HUDEP-2 (cell line): Measurements from ENCODE around the gene CCRL2.
A peak's percentile ranks its signal among the peaks of the same experiment; 100 is the strongest.

Experiments used
- DNase-seq, 76 experiments: peaks; one replicate each; lab custom pipeline; 2025; ENCODE audit not compliant: unreplicated experiment in 76 of 76; lab: John Stamatoyannopoulos, UW

CCRL2 gene

GRCh38 chr3:46406788-46407611 lies at the start of gene CCRL2, which contains the start of gene CCR5AS:
CCRL2 (plus strand) TSS chr3:46407259; CDS start chr3:46408080, 821 bp downstream.
CCR5AS (minus strand) TSS chr3:46407066.
- DNase-seq, result peak in 75 of 76 experiments; percentile 27 to 92 (median 81)

GRCh38 chr3:46358466-46358865 lies 48.6 kb upstream of the CCRL2 start:
- DNase-seq, result no peak

- DNase-seq, result no peak
Measured at GRCh38 chr3:46359733-46360493, 47.1 kb upstream of the CCRL2 start.

- no peak for DNase-seq
Measured at GRCh38 chr3:46360907-46361306, 46.2 kb upstream of the CCRL2 start.

- DNase-seq, result no peak
Measured at GRCh38 chr3:46361408-46362283, 45.4 kb upstream of the CCRL2 start.

GRCh38 chr3:46365041-46365440 lies 42.0 kb upstream of the CCRL2 start:
- DNase-seq, result no peak

GRCh38 chr3:46365737-46366524 lies 41.1 kb upstream of the CCRL2 start:
- no peak for DNase-seq

GRCh38 chr3:46367811-46368210 lies 39.2 kb upstream of the CCRL2 start:
- DNase-seq, result no peak

- DNase-seq, result peak in 6 of 76 experiments; percentile 1 to 20 (median 4)
Measured at GRCh38 chr3:46368569-46368968, 38.5 kb upstream of the CCRL2 start.

- no peak for DNase-seq
Measured at GRCh38 chr3:46369151-46369550, 37.9 kb upstream of the CCRL2 start.

GRCh38 chr3:46369675-46370132 lies 37.4 kb upstream of the CCRL2 start:
- no peak for DNase-seq

GRCh38 chr3:46370839-46371518 lies 36.1 kb upstream of the CCRL2 start, which contains the start of gene CCR5:
CCR5 (plus strand) TSS chr3:46370946; CDS start chr3:46372903, 1,957 bp downstream.
- DNase-seq, result no peak

GRCh38 chr3:46371519-46372340 lies 35.3 kb upstream of the CCRL2 start:
- no peak for DNase-seq

GRCh38 chr3:46372492-46373359 lies 34.3 kb upstream of the CCRL2 start:
- peak in 5 of 76 experiments; percentile 6 to 22 (median 12) for DNase-seq

- no peak for DNase-seq
Measured at GRCh38 chr3:46374755-46375154, 32.3 kb upstream of the CCRL2 start.

GRCh38 chr3:46375218-46375617 lies 31.8 kb upstream of the CCRL2 start:
- DNase-seq, result no peak

GRCh38 chr3:46375814-46376213 lies 31.2 kb upstream of the CCRL2 start:
- DNase-seq, result no peak
